Activated CD4-positive, CD25-positive, alpha-beta regulatory T cell treated with anti-CD3 and anti-CD28 coated beads, Interleukin-2, amount 50 U/mL, for 16 hours (primary cell): Measurements from ENCODE around the gene TSACC.

Experiments
- DNase-seq: peaks from one replicate; pipeline ENCODE4 v3.0.0-alpha.2; 2020; ENCODE audit warnings: low read depth, low spot score

The TSACC gene

GRCh38 chr1:156394082-156394481 lies 55.8 kb downstream of the TSACC start:
- DNase-seq = no peak

- DNase-seq = no peak
Measured at GRCh38 chr1:156394835-156395461, 56.6 kb downstream of the TSACC start.
